Nephron (organoid): ENCODE measurements around the gene SLC29A2.

Experiments used
- H3K27ac Mint-ChIP-seq, 3 experiments: 2 replicates each; pipeline ENCODE4 v1.8.0; 2020; ENCODE audit warnings: mixed read lengths in 3 of 3, mild to moderate bottlenecking in 2 of 3, moderate library complexity in 1 of 3
- H3K27me3 Mint-ChIP-seq: 2 replicates; pipeline ENCODE4 v1.8.0; 2021; ENCODE audit warnings: low read depth, mild to moderate bottlenecking, moderate library complexity, mixed read lengths
- H3K36me3 Mint-ChIP-seq: 2 replicates; pipeline ENCODE4 v1.8.0; 2020; ENCODE audit warnings: low read depth, mixed read lengths
- H3K4me1 Mint-ChIP-seq: 2 replicates; pipeline ENCODE4 v1.8.0; 2020; ENCODE audit warnings: mixed read lengths
- H3K4me3 Mint-ChIP-seq, 3 experiments: 2 replicates each; pipeline ENCODE4 v1.8.0; 2020; ENCODE audit warnings: mild to moderate bottlenecking in 3 of 3, mixed read lengths in 3 of 3, moderate library complexity in 2 of 3
- H3K9me3 Mint-ChIP-seq: 2 replicates; pipeline ENCODE4 v1.8.0; 2020; ENCODE audit warnings: mixed read lengths
- CTCF ChIP-seq, 3 experiments: fragments of 200-600 bp; sonication (generic); IDR thresholded peaks; one replicate each; pipeline ENCODE4 v1.5.0; 2021; ENCODE audit warnings: antibody characterized with exemption in 3 of 3; ENCODE audit not compliant: unreplicated experiment in 3 of 3

The SLC29A2 gene

GRCh38 chr11:66336234-66337102, 35.1 kb downstream of the SLC29A2 start, which contains the start of gene RIN1:
Gene RIN1, minus strand, starts transcription at chr11:66336434. Its CDS starts 32 bp downstream, at chr11:66336402.
- Mint-ChIP-seq H3K4me1 (peaks cover 15% of the 10 kb centered on the region), H3K4me3 (peak within 1 kb of the TSS; percentile 92 to 95 (median 95)), H3K36me3 (peaks cover 12% of the 10 kb centered on the region), H3K27me3 (peaks cover 6% of the 10 kb centered on the region), H3K9me3 (no peaks in the 10 kb centered on the region), H3K27ac (peak within 1 kb of the TSS; percentile 24 to 43 (median 38))
- peak in 2 of 3 experiments; percentile 21 to 43 for TF ChIP-seq CTCF (IDR thresholded peaks at IDR 0.05; ENCODE audit: unreplicated experiment in 3 of 3)

DNA sequence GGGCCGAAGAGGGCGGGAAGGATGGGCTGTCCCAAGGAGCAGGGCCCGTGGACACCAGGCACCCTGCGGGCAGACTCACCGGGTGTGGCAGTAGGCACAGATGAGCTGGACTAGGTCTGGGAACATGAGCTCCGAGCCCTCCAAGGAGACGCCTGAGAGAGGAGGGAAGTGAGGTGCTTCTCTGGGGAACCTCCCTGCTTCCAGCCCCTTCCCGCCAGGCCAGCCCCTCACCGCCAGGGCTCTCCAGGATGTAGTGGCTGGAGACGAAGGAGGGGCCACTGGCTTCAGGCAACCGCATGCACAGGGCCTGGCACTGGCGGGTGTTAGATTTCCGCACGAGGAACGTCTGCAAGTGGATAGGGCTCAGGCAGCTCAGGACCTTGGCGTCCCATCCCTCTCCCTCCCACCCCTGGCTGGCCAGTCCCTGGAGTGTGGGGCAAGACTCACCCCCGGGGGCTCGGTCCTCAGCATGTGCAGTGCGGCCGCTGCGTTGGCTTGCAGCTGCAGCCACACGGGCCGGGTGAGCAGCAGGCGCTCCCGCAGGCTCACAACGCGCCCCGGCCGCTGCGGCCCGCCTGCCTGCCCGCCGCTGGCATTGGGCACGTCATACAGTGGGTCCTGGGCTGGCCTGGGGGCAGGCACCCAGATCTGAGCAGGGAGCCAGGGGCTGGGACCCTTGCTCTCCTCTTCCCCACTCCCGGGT, 35.9 kb downstream of the SLC29A2 start:
- no peaks in the 10 kb centered on the region for H3K9me3 Mint-ChIP-seq
- peaks cover 6% of the 10 kb centered on the region for H3K27me3 Mint-ChIP-seq
- H3K27ac Mint-ChIP-seq = peak overlapping the region in 1 of 3 experiments; percentile 38
- H3K4me1 Mint-ChIP-seq = peaks cover 15% of the 10 kb centered on the region
- H3K36me3 Mint-ChIP-seq = peaks cover 9% of the 10 kb centered on the region
- H3K4me3 Mint-ChIP-seq = peak overlapping the region; percentile 92 to 95 (median 95)
- no peak for TF ChIP-seq CTCF (IDR thresholded peaks at IDR 0.05; ENCODE audit: unreplicated experiment in 3 of 3)

DNA sequence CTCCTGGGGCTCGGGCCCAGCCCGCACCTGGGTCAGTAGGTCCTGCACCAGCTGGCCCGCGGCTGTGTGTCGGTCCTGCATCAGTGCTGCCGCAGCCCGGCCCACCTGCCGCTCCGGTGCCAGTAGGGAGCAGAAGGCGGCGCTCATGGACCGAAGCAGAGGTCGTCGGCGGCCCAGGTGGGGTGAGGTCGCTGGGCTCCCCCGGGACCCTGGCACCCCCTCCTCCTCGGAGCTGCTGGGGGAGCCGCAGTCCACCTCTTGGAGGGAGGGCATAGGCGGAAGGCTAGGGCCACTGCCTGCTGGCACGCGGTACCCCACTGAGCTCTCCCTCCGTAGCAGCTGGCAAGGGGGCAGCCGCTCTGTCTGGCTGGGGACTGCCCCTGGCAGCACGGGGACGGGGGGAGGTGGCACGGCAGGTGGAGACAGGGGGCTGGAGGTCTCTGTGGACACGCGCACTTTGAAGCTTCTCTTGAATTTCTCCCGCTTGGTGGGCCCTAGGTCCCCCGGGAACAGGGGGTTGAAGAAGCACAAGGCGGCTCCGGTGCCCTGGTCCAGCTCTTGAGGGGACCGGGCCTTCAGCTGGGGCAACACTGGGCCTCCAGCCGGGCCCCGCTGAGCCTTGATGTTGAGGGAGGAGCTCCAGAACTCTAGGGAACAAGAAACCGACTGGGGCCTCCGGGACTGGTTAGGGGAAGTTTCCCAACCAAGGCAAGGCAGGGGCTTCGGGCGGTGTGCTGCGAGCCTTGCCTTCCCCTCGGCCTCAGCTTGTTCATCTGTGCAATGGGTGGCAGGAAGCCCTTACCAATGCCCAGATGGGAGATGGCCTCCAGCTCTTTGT, 36.7 kb downstream of the SLC29A2 start:
- Mint-ChIP-seq H3K27me3 (peaks cover 6% of the 10 kb centered on the region), H3K9me3 (no peaks in the 10 kb centered on the region), H3K27ac (no peak overlapping the region), H3K36me3 (peaks cover 7% of the 10 kb centered on the region), H3K4me3 (peak overlapping the region; percentile 71 to 73 (median 73)), H3K4me1 (peaks cover 15% of the 10 kb centered on the region)
- no peak for TF ChIP-seq CTCF (IDR thresholded peaks at IDR 0.05; ENCODE audit: unreplicated experiment in 3 of 3)

- no peak for TF ChIP-seq CTCF (IDR thresholded peaks at IDR 0.05; ENCODE audit: unreplicated experiment in 3 of 3)
- Mint-ChIP-seq H3K9me3 (no peaks in the 10 kb centered on the region), H3K36me3 (peaks cover 5% of the 10 kb centered on the region), H3K27ac (no peak overlapping the region), H3K4me3 (peak overlapping the region; percentile 35 to 70 (median 57)), H3K4me1 (peaks cover 15% of the 10 kb centered on the region), H3K27me3 (peaks cover 6% of the 10 kb centered on the region)
These were observed 37.5 kb downstream of the SLC29A2 start for GRCh38 chr11:66333896-66334604.

- H3K36me3 Mint-ChIP-seq = no peaks in the 10 kb centered on the region
- no peak overlapping the region for H3K4me3 Mint-ChIP-seq
- peaks cover 19% of the 10 kb centered on the region for H3K4me1 Mint-ChIP-seq
- peaks cover 6% of the 10 kb centered on the region for H3K27me3 Mint-ChIP-seq
- H3K27ac Mint-ChIP-seq = no peak overlapping the region
- H3K9me3 Mint-ChIP-seq = no peaks in the 10 kb centered on the region
- no peak for TF ChIP-seq CTCF (IDR thresholded peaks at IDR 0.05; ENCODE audit: unreplicated experiment in 3 of 3)
These were observed 38.2 kb downstream of the SLC29A2 start for GRCh38 chr11:66333220-66333877.
